ENCODE data around the gene MTCL3.

The MTCL3 gene

DNA sequence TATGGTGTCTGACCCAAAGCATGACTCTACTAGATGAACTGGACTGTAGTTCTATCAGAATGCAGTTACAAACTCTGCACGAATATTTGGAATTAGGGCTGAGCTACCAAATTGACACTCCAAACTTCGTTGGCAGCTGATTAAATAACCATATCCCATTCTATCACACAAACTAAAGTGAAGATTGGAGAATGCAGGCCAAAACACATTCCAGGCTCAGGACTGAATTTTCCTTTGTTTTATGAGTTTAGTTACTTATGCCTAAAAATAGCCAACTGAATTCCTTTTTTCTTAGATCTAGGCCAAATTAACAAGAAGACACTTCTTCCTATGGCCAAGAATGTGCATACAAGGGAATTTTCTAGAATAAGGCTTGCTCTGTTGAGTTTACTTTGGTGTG lies 50.2 kb downstream of the MTCL3 start:
- DNase-seq = no peak

DNA sequence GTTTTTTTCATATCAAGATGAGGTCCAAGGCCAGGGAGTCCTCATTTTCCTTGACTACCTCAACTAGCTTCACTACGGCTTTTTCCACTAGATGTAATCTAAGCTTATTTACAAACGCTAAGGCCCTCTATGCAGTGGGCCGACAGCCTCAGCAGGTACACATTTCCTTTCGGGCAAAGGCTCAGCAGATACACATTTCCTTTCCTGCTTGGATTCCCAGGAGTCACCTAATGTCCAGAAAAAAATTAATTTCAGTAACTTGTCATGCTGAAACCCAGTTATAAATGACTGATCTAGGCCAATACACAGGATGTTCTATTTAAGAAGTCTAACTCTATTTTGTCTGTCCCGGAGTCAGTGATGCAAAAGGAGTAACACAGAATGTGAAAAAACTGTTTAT lies 52.7 kb downstream of the MTCL3 start:
- DNase-seq = no peak

- DNase-seq = peak in 39 of 58 donors; percentile 4 to 81 (median 42)
Observed at GRCh38 chr6:127464881-127465459, 54.2 kb downstream of the MTCL3 start.

DNA sequence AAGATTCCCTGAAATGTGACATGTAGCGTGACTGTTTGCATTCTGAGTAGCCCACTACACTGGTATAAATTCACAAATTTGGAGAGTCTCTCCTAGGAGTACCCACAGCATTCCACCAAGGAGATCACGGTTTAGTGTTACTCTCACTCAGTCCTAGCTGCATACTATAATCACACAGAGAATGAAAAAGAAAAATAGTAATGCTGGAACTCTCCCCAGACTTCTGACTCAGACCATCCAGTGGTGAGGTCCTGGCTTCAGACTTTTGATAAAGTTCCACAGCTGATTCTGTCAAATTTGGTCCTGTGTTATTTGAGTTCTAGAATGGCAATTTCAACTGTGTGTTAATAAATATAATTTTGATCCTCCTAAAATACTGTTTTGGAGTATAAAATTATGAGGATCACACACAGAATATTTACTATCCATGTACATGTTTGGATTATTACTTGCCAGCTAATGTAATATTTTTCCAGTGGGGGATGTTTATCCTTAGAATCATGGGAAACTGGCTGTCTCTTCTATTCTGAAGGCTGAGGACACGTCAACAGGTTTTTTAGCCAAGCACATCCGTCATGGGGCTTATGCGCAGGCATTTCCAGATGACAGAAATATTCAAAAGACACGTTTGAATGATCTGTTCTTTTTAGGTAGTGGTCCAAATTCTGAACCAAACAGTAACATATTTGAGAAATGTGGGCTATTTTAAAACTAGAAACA lies 54.8 kb downstream of the MTCL3 start:
- DNase-seq = no peak

DNA sequence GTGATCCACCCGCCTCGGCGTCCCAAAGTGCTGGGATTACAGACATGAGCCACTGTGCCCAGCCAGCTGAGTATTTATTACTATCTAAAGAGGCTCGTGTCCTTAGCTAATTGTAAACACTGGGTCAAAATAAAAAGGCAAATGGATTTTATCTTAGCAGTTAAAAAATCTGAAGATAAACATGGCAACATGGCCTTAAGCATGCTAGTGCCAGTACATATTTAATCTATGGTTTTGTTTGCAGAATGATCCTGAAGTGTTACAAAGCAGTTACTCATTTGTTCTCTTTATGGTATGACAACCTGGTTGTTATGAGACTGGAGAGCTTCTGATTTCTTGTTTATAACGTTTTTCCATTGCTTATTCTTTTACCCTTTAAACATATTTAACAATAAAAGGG lies 56.1 kb downstream of the MTCL3 start:
- DNase-seq = no peak

DNA sequence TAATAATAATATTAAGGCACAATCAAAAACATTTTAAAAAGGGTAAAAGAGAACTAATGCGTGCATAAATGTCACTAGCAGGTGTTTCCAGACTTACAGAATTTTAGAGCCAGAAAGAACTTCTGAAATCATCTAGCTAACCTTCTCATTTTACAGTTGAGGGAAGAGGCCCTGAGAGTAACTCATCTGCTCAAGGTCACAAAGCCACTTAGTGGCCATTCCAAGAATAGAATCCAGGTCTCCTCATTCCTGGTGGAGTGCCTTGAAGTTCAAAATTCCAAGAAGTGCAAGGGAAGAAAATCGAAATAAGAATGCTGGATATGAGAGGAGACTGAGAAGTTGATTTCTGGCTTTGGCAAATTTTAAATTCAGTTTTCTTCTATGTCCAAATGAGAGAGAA lies 56.8 kb downstream of the MTCL3 start:
- no peak for DNase-seq

GRCh38 chr6:127460465-127460864 lies 58.7 kb downstream of the MTCL3 start:
- DNase-seq = no peak

- DNase-seq = peak in 6 of 58 donors; percentile 6 to 28 (median 8)
Observed at GRCh38 chr6:127459231-127459641, 59.9 kb downstream of the MTCL3 start, which contains the start of gene KIAA0408. Gene KIAA0408, minus strand, starts transcription at chr6:127459389. Its CDS starts 5,408 bp downstream, at chr6:127453981.

GRCh38 chr6:127458817-127459216 lies 60.3 kb downstream of the MTCL3 start:
- no peak for DNase-seq

DNA sequence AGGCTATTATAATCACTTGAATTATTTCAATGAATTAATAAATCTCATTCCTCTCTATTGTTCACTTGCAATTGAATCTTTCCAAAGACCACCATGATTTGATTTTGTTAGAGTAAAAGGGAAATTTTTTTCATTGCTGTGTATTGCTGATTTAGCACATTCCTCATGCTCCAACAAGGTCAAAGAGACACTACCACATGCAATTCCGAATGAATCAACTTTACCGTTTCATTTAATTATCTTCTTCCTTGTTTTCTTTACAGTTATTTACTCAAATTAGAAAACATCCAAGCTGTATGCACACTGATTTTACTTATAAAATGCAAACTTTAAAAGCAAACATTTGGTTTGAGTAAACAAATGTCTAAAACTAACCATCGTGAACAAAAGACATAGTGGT lies 60.9 kb downstream of the MTCL3 start:
- no peak for DNase-seq

GRCh38 chr6:127457456-127458064 lies 61.6 kb downstream of the MTCL3 start:
- peak in 1 of 58 donors; percentile 1 for DNase-seq

DNA sequence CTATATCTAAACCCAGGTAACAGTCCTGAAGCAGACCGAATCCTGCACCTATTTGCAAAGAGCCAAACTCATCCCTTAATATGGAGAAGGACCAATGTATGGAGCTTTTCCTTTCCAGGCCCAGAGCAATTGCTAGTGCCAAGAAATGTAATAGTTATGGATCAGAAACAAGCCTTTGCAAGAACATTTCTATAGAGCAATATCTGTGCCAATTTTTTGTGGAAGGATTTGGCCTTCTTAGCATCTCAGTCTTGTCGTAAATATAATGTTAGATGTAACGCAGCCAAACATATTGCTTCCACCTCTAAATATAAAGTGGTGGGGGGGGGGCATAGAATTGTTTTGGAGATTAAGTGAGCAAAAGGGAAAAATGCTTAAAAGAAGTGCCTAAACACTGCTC lies 62.7 kb downstream of the MTCL3 start:
- DNase-seq = peak in 1 of 58 donors; percentile 29

DNA sequence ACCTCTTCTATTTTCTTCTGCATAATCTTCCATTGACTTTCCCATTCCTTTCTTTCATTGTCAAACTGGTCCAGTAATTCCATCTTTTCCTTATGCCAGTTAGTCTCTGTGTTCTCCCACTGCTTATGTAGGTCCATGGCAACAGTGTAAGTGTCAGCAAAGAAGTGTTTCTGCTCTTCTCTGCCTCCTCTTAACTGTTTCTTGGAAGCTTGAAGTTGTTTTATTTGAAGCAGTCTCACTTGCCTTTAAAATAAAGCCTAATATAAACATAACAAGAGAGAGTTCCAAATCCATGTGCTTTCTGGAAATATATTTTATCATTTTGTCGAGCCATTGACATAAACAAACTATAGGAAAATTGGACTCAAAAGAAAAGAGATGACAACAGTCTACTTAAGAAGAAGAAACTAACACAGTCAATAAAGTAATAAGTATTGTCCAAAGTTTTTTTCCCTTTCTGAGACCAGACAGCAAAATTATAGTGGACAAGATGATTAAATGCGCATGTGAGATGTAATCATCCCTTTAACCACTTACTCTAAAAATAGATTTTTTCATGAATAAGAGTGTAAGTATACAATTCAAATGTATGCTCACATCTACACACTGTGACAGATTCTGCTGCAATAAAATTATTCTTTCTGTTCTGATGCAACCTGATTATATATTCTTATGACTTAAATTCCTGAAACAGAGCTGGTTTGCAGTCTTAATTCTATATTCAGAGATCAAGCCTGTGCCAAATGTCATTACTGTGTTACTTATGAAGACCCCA lies 65.1 kb downstream of the MTCL3 start:
- no peak for DNase-seq

DNA sequence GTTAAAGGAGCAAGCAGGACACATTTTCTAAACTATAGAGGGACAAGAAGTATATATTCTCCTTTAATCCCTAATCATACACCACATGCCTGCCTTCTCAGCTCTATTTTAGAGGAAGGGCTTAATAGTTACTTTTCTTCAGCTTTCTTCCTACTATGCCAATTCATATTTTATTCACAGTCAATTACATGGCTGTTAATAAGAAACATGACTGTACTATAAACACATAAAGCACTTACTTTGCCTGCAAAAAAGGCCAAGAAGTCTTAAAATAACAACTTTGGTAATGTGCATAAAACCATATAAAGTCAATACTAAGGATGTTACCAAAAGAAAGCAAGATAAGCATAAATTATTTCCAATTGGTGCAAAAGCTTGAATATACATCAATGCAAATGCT lies 66.3 kb downstream of the MTCL3 start:
- DNase-seq = no peak

DNA sequence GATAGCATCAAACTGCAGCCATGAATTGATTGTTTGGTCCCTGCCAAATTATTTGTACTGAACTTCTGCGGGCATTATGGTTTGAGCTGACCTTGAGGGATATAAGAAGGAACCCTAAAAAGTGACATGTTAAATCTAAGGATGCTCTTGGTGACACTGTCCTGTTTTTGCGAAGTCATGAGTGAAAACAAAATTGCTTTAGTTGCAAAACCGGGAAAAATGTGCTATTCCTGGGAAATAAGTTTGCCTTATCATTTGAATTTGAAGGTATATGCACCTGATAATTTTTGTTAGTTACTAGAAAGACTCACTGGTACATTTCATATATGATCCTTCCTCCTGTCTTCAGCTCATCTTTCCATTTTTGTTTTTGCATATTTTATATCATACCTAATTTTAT lies 67.7 kb downstream of the MTCL3 start:
- no peak for DNase-seq

GRCh38 chr6:127447780-127448179 lies 71.4 kb downstream of the MTCL3 start:
- no peak for DNase-seq

DNA sequence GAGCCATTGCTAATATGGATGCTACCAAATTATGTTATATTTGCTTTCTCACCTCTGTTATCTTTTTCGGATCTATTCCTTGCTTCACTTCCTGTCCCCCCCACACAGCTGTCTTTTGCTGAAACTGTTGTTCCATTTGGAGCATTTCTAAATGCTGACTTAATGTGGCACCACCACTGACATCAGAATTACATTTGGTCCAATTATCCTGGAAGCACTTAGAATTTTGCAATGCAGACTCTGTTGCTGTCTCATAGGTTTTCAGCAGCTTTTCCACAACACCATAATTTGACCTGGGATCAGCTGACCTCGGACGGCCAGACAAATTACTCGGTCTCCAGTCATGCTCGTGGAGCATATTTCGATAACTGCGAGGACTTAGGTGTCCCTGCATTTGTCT lies 72.8 kb downstream of the MTCL3 start:
- no peak for DNase-seq

- no peak for DNase-seq
Observed at GRCh38 chr6:127441881-127442280, 77.3 kb downstream of the MTCL3 start.

- DNase-seq = no peak
Observed at GRCh38 chr6:127439718-127440117, 79.4 kb downstream of the MTCL3 start.

- no peak for DNase-seq
Observed at GRCh38 chr6:127436578-127437110, 82.5 kb downstream of the MTCL3 start.

DNA sequence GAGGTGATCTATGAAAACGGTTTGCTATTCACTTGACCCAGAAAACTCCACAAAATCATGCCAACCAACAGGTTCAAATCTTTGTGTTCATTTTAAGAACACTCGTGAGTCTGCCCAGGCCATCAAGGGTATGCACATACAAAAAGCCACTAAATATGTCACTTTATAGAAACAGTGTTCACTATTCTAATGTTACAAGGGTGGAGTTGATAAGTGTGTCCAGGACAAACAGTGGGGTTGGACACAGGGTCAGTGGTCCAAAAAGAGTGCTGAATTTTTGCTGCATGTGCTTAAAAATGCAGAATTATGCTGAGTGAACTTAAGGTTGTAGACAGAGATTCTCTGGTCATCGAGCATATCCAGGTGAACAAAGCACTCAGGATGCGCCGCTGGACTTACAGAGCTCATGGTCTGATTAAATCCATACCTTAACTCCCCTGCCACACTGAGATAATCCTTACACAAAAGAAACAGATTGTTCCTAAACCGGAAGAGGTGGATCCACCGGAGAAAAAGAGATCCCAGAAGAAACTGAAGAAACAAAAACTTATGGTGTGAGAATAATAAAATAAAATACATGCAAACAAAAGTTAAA lies 83.4 kb downstream of the MTCL3 start:
- DNase-seq = no peak

Data from anterior cingulate cortex (tissue), 58 donors.